ENCODE data around the gene CD7.

CD7 gene

DNA sequence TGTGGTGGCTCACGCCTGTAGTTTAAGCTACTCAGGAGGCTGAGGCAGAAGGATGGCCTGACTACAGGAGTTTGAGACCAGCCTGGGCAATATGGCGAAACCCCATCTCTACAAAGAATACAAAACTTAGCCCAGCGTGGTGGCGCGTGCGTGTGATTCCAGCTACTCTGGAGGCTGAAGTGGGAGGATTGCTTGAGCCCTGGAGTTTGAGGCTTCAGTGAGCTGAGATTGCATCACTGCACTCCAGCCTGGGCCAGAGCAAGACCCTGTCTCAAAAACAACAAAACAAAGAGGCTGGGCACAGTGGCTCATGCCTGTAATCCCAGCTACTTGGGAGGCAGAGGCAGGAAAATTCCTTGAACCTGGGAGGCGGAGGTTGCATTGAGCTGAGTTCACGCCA, 36.9 kb downstream of the CD7 start:
- DNase-seq (ENCODE audit: low spot score) (no peak), FAIRE-seq (no peak)

DNA sequence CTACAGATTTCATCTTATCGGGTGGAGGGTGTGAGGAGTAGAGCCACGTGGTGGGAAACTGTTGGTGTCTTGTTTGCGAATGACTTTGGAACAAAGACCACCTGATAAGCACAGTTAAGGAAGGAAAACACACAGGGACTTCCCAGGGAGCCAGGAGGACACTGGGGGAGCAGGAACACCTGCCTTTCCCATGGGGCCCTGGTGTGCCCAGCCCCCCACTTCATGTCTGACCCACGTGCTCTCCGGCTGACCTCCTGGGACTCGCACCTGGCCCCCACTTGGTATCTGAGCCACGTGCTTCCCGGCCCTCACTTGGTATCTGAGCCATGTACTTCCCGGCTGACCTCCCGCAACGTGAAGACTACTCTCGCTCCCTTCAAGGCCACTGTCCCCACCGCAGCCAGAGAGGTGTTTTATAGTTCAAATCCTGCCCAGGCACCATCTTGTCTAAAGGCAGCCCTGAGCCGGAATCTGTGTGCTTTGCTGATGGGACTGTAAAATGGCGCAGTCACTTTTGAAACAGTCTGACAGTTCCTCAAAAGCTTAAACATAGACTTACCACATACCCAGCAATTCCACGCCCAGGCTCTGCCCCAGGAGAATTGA, 38.5 kb downstream of the CD7 start:
- FAIRE-seq: no peak

DNA sequence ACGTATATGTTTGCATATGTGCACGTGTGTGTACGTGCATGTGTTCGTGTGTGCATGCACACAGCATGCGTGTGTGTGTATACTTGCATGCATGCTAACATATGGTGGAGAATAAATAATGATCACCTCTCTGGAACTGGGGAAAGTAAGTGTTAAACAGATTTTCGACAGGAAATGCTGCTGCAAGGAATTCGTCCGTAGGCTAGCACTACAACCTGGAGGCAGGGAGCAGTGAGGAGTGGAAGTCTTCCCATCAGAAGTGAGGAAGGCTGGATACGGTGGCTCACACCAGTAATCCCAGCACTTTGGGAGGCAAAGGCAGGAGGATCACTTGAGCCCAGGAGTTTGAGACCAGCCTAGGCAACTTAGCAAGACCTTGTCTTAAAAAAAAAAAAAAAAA, 39.1 kb downstream of the CD7 start:
- no peak for DNase-seq (ENCODE audit: low spot score)
- no peak for FAIRE-seq

More for the DNA sequence above, 38.5 kb downstream of the CD7 start:
- DNase-seq (ENCODE audit: low spot score): no peak

DNA sequence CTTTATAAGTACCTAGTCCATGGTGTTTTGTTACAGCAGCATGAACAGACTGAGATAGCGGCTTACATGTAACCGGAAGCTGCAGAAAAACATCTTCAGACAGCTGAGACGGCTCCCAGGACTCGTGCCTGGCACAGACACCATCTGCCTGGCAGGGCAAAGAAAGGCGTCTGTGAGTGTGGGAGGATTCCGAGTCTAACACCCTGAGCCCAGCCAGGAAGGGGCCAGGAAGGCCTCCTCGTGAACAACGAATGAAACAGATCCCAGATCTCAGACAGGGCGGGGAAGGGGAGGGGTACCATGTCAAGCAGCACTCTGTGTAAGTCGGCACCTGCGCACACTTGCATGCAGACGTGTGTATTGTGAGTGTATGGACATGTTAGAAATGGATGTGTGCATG, 39.6 kb downstream of the CD7 start:
- no peak for DNase-seq (ENCODE audit: low spot score)
- no peak for FAIRE-seq

DNA sequence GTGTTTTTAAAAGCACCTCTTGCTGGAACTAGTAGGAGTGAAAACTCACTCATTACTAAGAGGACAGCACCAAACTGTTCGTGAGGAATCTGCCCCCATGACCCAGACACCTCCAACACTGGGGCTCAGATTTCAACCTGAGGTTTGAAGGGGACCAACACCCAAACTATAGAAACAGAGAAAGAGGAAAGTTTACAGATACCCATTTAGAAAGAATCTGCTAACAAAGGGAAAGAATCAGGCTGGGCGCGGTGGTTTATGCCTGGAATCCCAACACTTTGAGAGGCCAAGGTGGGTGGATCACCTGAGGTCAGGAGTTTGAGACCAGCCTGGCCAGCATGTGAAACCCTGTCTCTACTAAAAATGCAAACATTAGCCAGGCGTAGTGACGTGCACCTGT, 40.5 kb downstream of the CD7 start:
- no peak for DNase-seq (ENCODE audit: low spot score)
- no peak for FAIRE-seq

DNA sequence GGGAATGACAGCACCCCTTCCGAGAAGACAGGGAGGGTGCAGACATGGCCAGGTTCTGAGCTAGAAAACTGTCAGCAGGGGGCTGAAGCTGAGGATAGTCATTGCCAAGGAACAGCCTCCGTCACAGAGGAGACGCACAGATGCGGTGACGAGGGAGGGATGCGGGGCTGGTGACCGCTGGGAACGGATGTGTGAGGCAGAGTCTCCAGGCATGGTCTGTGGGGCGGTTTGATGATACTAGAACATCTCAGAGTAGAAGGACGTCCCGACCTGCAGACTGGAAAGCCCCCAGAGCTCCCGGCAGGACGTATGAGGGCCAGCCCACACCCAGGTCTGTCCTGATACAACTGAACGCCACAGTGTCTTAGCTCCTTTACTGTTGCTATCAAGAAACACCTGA, 42.1 kb downstream of the CD7 start:
- no peak for DNase-seq (ENCODE audit: low spot score)
- FAIRE-seq: no peak

DNA sequence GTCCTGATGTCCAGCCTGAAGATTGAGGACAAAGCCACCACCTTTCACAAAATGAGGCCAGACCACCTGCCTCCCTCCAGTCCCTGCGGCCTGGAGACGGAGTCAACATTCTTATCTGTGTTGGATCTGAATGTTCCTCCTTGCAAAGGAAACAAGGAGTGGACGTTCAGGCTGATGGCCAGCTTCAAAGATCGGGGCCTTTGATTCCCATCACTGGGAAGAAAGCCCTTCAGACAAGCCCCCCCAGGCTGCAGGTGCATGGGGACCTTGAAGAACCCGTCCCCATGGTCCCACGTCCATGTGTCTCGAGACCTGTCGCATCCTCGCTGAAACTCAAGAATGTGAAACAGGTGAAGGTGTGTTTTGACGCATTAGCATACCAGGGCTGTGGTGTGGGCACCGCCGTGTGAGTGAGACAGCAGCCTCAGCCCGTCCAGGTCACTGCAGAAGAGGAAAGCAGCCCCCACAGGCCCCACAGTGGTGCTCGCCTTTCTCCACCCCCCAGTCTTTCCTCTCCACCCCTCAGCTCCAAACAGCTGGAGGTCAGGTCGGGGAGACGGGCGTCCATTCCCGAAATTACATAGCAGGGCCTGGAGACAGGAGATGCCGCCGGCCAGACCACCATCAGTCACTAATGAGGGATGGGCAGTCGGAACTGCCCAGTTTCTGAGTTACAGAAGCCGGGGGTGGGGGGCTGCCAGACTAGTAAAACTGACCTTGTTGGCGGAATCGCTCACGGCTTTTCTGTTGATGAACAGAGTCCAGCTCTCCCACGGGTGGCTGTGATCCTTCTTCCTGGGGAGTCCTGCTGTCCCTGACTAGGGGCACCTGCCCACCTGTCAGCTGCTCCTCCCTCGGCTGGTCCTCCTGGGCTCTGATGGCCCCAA, 43.0 kb downstream of the CD7 start:
- no peak for FAIRE-seq
- no peak for DNase-seq (ENCODE audit: low spot score)

DNA sequence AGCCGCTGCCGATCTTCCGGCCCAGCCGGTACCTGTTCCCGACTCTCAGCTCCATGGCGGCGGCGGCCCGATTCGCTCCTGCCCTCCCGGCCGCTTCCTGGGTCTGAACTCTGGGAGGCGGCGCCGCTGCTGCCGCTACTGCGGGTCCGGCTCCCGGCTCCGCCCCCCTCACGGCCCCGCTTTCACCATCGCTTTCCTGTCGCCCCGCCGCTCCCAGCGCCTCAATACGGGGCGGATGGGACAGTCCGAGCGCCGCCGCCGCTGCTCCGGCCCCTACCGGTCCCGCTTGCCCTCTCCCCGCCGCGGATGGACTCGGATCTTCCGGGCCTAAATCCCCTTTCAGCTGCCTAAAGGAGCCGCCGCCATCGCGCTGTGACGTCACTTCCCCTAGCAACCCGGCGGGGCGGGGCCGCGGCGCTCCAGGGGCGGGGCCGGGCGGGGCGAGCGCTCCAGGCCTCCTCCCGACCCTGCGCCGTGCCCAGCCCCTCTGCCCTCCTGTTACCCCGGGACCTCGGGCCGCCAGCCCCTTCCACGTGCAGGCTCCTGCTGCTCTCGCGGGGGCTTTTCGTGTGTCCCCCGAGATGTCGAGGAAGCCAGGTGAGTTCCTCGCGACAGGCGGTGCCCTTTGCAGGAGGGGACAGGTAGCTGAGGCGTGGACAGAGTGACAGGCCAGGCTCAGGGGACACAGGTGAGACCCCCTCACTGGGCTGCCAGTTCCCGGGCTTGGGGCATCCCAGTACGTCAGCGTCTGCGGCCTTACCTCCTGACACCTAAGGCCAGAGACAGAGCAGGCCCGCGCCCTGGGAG, 43.9 kb downstream of the CD7 start, which contains the start of gene CSNK1D:
CSNK1D (minus strand) TSS at position 374 of the 807 bp plus-strand sequence; CDS start at position 55, 319 bp downstream.
- DNase-seq (ENCODE audit: low spot score): peak; percentile 59
- FAIRE-seq: no peak

DNA sequence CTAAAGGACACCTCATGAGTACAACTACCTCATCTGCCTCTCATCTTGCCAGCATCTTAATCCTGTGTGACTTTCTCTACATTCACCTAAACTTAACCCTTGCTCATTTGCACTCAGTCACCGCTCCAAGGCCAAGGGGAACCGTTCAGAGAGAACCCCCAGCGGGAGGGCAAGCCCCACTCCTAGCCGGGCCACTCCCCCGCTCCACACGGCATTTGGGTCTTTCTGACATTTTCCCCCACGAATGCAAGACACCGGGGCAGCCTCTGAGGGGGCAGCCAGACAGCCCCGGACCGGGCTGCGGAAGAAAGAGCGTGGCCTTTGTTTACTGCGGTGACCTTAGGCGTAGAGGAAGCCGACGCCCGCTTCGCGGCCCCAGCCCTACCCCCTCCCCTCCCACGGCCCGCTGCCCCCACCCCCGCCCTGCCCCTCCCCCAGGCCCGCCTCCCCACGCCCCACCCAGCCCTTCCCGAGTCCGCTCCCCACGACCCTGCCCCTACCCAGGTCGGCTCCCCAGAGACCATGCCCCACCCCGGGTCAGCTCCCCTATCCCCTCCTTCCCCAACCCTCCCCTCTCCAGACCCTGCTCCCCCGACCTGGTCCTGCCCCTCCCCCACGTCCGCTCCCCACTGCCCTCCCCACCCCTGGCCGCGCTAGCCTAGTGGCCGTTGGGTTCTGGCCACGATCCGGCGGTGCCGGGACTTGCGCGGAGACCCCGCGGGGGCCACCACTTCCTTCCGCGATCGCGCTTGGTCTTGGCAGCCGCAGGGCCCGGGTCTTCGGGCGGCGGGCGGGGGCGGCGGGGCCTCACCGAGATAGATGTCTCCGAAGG, 44.7 kb downstream of the CD7 start:
- DNase-seq (ENCODE audit: low spot score) (no peak), FAIRE-seq (no peak)

DNA sequence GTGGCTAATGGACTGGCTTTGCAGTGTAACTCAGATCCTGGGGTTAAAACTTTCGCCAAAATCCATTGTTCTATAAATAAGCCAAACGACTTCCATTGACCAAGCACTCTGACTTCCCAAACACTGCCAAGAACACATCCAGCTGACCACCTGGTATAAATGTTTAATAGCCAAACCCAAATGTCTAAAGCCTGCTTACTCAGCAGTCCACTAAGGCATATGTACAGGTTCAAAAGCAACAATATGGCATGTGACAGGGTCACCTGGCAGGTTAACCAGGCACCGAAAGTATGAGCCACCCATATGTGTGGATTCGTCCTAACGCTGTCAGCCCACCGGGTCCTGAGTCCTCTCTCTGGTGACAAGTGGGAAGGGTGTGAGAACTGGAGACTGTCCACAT, 46.0 kb downstream of the CD7 start:
- DNase-seq (ENCODE audit: low spot score) (no peak), FAIRE-seq (no peak)

DNA sequence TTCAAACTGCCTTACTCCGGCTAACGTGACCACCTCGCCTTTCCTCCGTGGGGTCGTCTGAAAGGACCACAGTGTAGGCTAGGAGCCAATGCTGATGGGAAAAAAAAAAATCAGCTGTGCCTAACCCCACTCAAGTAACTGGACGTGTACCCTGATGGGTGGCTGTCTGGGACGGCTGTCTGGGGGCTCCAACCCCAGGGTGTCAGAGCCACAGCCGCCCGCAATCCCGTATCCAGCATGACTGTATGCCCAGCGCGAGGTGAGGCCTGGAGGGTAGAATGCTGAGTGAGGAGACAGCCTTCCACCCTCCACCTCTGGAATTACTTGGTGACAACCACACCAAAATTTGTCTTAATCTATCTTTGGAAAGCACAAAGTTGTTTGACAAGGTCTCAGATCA, 46.8 kb downstream of the CD7 start:
- FAIRE-seq (no peak), DNase-seq (ENCODE audit: low spot score) (no peak)

DNA sequence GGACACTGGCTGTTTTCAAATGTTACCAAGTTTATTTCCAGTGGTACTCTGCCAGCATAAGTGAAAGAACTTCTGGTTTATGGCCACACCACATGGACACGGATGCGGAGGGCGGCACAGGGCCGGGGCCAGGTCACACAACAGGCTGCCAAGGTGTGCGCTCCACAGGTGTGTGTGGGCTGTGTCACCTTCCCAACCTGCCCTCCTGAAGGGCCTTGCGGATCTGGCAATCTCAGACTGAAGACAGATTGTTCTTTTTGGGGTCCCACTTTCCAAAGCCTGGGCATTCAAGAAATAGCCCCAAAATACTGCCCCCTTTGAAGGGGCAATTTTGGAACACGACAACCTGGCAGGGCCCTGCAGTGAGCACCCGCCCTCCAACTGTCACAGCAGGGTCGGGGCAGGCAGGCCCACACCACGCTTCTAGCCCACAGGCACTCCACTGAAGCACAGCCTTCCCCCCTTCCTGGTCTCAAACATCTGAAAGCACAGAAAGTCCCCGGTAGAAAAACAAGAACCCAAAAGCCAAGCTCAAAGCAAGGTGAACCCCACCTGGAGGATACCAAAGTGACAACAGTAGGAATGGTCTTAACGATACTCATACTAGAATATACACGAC, 47.4 kb downstream of the CD7 start:
- DNase-seq (ENCODE audit: low spot score) (no peak), FAIRE-seq (no peak)

DNA sequence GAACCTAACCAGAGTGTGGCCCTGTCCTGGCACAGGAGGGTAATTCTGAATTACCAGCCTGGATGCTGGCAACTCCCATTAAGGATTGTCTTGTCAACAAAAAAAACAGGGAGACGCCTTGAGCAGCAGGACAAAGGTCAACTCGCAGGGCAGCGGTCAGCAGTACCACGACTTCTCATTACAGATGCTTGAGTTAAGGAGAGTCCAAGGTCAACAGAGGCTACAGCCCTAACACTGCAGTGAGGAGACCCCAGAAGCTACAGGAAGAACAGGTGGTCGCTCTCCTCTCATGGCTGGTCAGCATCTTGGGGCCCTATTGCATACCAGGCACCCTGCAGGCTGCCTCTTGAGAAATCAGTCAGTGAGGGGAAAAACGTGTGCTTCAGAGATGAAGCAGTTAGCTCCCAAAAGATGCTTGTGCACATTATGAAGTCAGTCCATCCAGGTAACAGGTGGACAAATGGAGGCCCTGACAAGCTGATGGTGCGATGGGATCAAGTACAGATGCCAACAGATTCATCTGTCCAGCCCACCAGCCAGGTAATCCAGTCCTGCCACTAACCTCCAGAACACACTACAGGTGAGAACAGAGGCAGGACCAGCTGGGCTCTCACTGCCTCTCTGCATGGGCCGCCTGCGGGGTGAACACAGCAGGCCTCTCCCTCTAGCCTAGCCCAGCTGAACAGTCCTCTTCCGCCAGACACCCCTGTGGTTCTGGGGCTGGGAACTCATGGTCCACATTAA, 48.1 kb downstream of the CD7 start:
- FAIRE-seq: no peak
- no peak for DNase-seq (ENCODE audit: low spot score)

DNA sequence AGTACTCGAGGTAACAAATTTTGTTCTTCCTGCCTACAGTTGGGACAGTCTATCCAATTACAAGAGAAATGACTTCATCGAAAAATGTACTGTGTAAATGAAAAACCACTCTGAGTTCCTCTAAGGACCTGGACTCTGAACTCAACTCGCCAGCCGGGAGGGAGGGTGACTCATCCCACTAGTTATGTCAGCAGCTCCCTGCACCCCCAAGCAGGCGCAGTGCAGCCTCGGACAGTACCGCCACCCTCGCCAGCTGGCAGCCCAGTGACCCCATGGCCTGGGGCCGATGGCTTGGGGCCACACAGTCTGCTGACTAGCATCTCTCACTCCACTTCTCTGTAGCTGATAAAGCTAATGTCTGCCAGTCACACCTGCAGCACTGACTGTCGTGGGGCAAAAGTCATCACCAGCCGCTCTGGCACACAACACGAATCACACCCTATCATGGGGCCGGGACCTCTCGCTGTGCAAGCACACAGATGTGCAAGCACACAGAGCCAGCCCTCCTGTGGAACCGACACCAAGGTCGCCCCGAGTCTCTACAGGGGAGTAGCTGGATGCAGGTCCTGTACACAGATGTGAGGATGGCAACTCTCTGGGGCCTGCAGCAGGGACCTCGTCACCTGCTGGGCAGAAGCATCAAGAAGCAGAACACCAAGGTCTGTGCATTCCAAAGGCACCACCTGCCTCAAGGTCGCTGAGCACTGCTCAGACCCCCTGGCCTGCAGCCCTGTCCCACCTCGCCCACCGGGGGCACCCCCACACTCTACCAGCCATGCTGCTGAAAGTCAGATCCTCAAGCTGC, 49.6 kb downstream of the CD7 start:
- peak; percentile 93 for FAIRE-seq

DNA sequence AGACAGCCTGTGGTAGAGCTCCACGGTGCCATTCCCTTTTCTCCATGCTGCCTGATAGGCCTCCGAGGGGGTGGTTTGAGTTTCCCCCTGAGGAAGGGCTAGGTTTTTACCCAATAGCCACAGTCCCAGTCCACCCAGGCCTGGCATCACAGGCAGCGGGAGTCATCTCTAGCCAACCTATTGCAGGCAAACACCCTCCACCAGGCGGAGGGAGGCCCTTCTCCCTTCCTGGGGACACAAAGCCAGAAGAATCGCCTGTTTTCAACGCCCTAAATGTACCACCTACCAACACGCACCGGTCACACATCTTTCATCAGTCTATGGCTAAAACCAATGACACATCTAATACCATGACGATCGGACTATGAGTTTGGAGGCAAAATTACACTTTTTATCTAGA, 51.3 kb downstream of the CD7 start:
- DNase-seq (ENCODE audit: low spot score) (no peak), FAIRE-seq (no peak)

More for the DNA sequence above, 49.6 kb downstream of the CD7 start:
- peak; percentile 95 for DNase-seq (ENCODE audit: low spot score)

All from RCC 7860 (cell line).